Measurements from ENCODE around the gene PPP4R4.
A peak's percentile ranks its signal among the peaks of the same experiment; 100 is the strongest.

The PPP4R4 gene

GRCh38 chr14:94312481-94313246 is 138.5 kb downstream of the PPP4R4 start:
- no peak for DNase-seq

- DNase-seq, result peak in 1 of 2 donors; percentile 37
Measured at GRCh38 chr14:94313991-94314655, 140.0 kb downstream of the PPP4R4 start.

GRCh38 chr14:94314890-94315289 is 140.8 kb downstream of the PPP4R4 start:
- DNase-seq, result no peak

GRCh38 chr14:94316692-94317091 is 142.6 kb downstream of the PPP4R4 start:
- DNase-seq, result no peak

- no peak for DNase-seq
Measured at GRCh38 chr14:94317259-94317658, 143.1 kb downstream of the PPP4R4 start.

- no peak for DNase-seq
Measured at GRCh38 chr14:94320243-94320642, 146.1 kb downstream of the PPP4R4 start.

- DNase-seq, result no peak
Measured at GRCh38 chr14:94321421-94322271, 147.5 kb downstream of the PPP4R4 start.

- DNase-seq, result no peak
Measured at GRCh38 chr14:94322648-94323570, 148.8 kb downstream of the PPP4R4 start, which contains the start of gene SERPINA6. TSS of gene SERPINA6 (minus strand) at chr14:94323336. CDS start at chr14:94314648, 8,688 bp downstream.

- DNase-seq, result no peak
Measured at GRCh38 chr14:94328196-94328595, 154.1 kb downstream of the PPP4R4 start.

Data from inflammatory macrophage treated with lipopolysaccharide for 1 hour (primary cell).